CD4-positive, alpha-beta T cell (primary cell): Measurements from ENCODE around the gene CRK. TPM values are rescaled to one million over a fixed set of nuclear protein-coding genes. Genes with fewer than 3 reads are reported as not detected.

ENCODE experiments used
- ATAC-seq: fragments of 200-7000 bp; cut with Tn5 transposase; one replicate; pipeline ENCODE4 v1.10.0; 2022; ENCODE audit warnings: mild to moderate bottlenecking; ENCODE audit not compliant: poor library complexity
- CTCF ChIA-PET: fragments of 350-600 bp; sonication (Branson Sonifier 250); formaldehyde crosslinking; loops from one replicate; lab custom pipeline; 2021; ENCODE audit warnings: antibody characterized with exemption, inconsistent platforms; lab: Charles Lee
- POLR2A ChIA-PET: fragments of 350-600 bp; sonication (Branson Sonifier 250); formaldehyde crosslinking; loops from one replicate; lab custom pipeline; 2021; ENCODE audit warnings: antibody characterized with exemption, inconsistent platforms; lab: Charles Lee
- DNase-seq, 14 experiments: peaks; one replicate each; pipeline ENCODE4 v3.0.0-alpha.2; 2013 to 2020; ENCODE audit warnings: mixed read lengths in 2 of 14
- H3K27ac ChIP-seq, 2 donors: one replicate each; pipeline versions ENCODE4 v1.5.1 to v1.7.0; 2013; ENCODE audit warnings: low read length in 2 of 2, low read depth in 1 of 2, mild to moderate bottlenecking in 1 of 2
- H3K27me3 ChIP-seq, 2 experiments: 1 replicate in 1 of 2; 2 replicates in 1 of 2; pipeline versions ENCODE4 v1.6.1 to v1.7.0; 2013; ENCODE audit warnings: low read length in 2 of 2, control low read depth in 1 of 2, mild to moderate bottlenecking in 1 of 2, moderate library complexity in 1 of 2; ENCODE audit not compliant: insufficient read depth in 2 of 2, control insufficient read depth in 1 of 2
- H3K36me3 ChIP-seq: one replicate; pipeline ENCODE4 v1.6.1; 2013; ENCODE audit warnings: low read length, control low read depth; ENCODE audit not compliant: insufficient read depth
- H3K4me1 ChIP-seq: one replicate; pipeline ENCODE4 v1.6.1; 2013; ENCODE audit warnings: low read length, control low read depth; ENCODE audit not compliant: insufficient read depth
- H3K4me3 ChIP-seq: one replicate; pipeline ENCODE4 v1.5.1; 2013; ENCODE audit warnings: mild to moderate bottlenecking, low read length, moderate library complexity
- H3K9me3 ChIP-seq, 2 experiments: 1 replicate in 1 of 2; 2 replicates in 1 of 2; pipeline versions ENCODE4 v1.6.1 to v1.7.0; 2013; ENCODE audit warnings: low read length in 2 of 2, mild to moderate bottlenecking in 2 of 2, control low read depth in 1 of 2, moderate library complexity in 1 of 2; ENCODE audit not compliant: control insufficient read depth in 1 of 2, insufficient read depth in 1 of 2
- H3K27ac Mint-ChIP-seq: one replicate; pipeline ENCODE4 v1.8.0; 2020; ENCODE audit warnings: mixed read lengths
- H3K27me3 Mint-ChIP-seq: one replicate; pipeline ENCODE4 v1.8.0; 2021; ENCODE audit warnings: mixed read lengths
- H3K36me3 Mint-ChIP-seq: one replicate; pipeline ENCODE4 v1.8.0; 2021; ENCODE audit warnings: low read depth, mixed read lengths
- H3K4me1 Mint-ChIP-seq: one replicate; pipeline ENCODE4 v1.8.0; 2021; ENCODE audit warnings: low read depth, mixed read lengths
- H3K4me3 Mint-ChIP-seq: one replicate; pipeline ENCODE4 v1.8.0; 2020; ENCODE audit warnings: mild to moderate bottlenecking, mixed read lengths
- H3K9me3 Mint-ChIP-seq: one replicate; pipeline ENCODE4 v1.8.0; 2020; ENCODE audit warnings: mixed read lengths
- CTCF ChIP-seq: fragments of 200-600 bp; IDR thresholded peaks from one replicate; pipeline ENCODE4 v1.8.0; 2022; ENCODE audit warnings: antibody characterized with exemption, mild to moderate bottlenecking
- intact Hi-C, 2 experiments: fragments of 100-400 bp; cut with DNase I in 1 of 2; cut with micrococcal nuclease in 1 of 2; formaldehyde crosslinking; loops; one replicate each; pipeline versions ENCODE4 v1.15.1 to v1.9.0; 2023 to 2025; cut with DNase I, micrococcal nuclease
- total RNA-seq, 174 experiments: library from RNA in 2 of 174; stranded (reverse) in 2 of 174; gene quantifications; one replicate each; pipeline ENCODE4 v1.2.3 and lab custom pipeline; 2021 to 2026

CRK gene
- total RNA-seq, 2 experiments from 2014 or later = 13.6 to 14.5 TPM

GRCh38 chr17:1377334-1377733 is 78.7 kb downstream of the CRK start:
- no peak for TF ChIP-seq CTCF
- H3K36me3 Mint-ChIP-seq = peaks cover 50% of the 10 kb centered on the region
- peak overlapping the region; percentile 74 for H3K27ac Mint-ChIP-seq
- ChIA-PET POLR2A (interaction anchor here (1.1 to 1.7 kb wide), 6 partner anchors 12 to 139 kb away, joined by 3 to 8 read pairs (median 6); partner anchors contain the start of genes INPP5K and YWHAE), CTCF (interaction anchor here (0.6 to 1.8 kb wide), 3 partner anchors 12 to 138 kb away, joined by 3 to 12 read pairs (median 4); no protein-coding TSS in a partner anchor)
- Histone ChIP-seq H3K4me1 (peaks cover 89% of the 10 kb centered on the region), H3K9me3 (no peaks in the 10 kb centered on the region), H3K4me3 (no peak overlapping the region), H3K27me3 (no peaks in the 10 kb centered on the region), H3K36me3 (peaks cover 27% of the 10 kb centered on the region), H3K27ac (peak overlapping the region in 1 of 2 donors; percentile 35)
- DNase-seq = peak in 3 of 14 experiments; percentile 20 to 32 (median 29)
- H3K9me3 Mint-ChIP-seq = no peaks in the 10 kb centered on the region
- no peaks in the 10 kb centered on the region for H3K27me3 Mint-ChIP-seq
- peak overlapping the region; percentile 56 for H3K4me3 Mint-ChIP-seq
- peak; percentile 28 for ATAC-seq
- intact Hi-C loops = no loop called here
- H3K4me1 Mint-ChIP-seq = peaks cover 81% of the 10 kb centered on the region

- H3K4me1 ChIP-seq = peaks cover 85% of the 10 kb centered on the region
- H3K4me1 Mint-ChIP-seq = peaks cover 80% of the 10 kb centered on the region
- H3K4me3 ChIP-seq = no peak overlapping the region
- ChIA-PET CTCF (interaction anchor here (1.0 to 2.3 kb wide), 4 partner anchors 10 to 44 kb away, joined by 3 to 17 read pairs (median 8); no protein-coding TSS in a partner anchor), POLR2A (interaction anchor here (0.6 to 2.5 kb wide), 6 partner anchors 11 to 154 kb away, joined by 3 to 10 read pairs (median 5); partner anchors contain the start of gene YWHAE)
- peak overlapping the region; percentile 74 for H3K27ac Mint-ChIP-seq
- H3K4me3 Mint-ChIP-seq = peak overlapping the region; percentile 42
- DNase-seq = no peak
- peaks cover 53% of the 10 kb centered on the region for H3K36me3 Mint-ChIP-seq
- TF ChIP-seq CTCF = no peak
- ATAC-seq = no peak
- H3K27me3 ChIP-seq = no peaks in the 10 kb centered on the region
- H3K9me3 Mint-ChIP-seq = no peaks in the 10 kb centered on the region
- peak overlapping the region in 1 of 2 donors; percentile 8 for H3K27ac ChIP-seq
- no peaks in the 10 kb centered on the region for H3K9me3 ChIP-seq
- intact Hi-C loops = no loop called here
- H3K27me3 Mint-ChIP-seq = no peaks in the 10 kb centered on the region
- H3K36me3 ChIP-seq = peaks cover 28% of the 10 kb centered on the region
These were observed 80.0 kb downstream of the CRK start for GRCh38 chr17:1376061-1376460.

- H3K36me3 Mint-ChIP-seq = peaks cover 53% of the 10 kb centered on the region
- ChIA-PET CTCF (interaction anchor here (1.1 to 2.3 kb wide), 2 partner anchors 10 to 13 kb away, joined by 3 to 17 read pairs; no protein-coding TSS in a partner anchor), POLR2A (interaction anchor here (2.5 kb wide), 1 partner anchor 10 kb away, joined by 10 read pairs; no protein-coding TSS in a partner anchor)
- H3K4me3 Mint-ChIP-seq = peak overlapping the region; percentile 42
- no peaks in the 10 kb centered on the region for H3K27me3 Mint-ChIP-seq
- Histone ChIP-seq H3K4me3 (no peak overlapping the region), H3K27ac (no peak overlapping the region), H3K4me1 (peaks cover 84% of the 10 kb centered on the region), H3K36me3 (peaks cover 28% of the 10 kb centered on the region), H3K27me3 (no peaks in the 10 kb centered on the region), H3K9me3 (no peaks in the 10 kb centered on the region)
- TF ChIP-seq CTCF = no peak
- H3K27ac Mint-ChIP-seq = peak overlapping the region; percentile 74
- H3K4me1 Mint-ChIP-seq = peaks cover 78% of the 10 kb centered on the region
- peak; percentile 51 for ATAC-seq
- intact Hi-C loops = no loop called here
- no peaks in the 10 kb centered on the region for H3K9me3 Mint-ChIP-seq
- peak in 2 of 14 experiments; percentile 45 to 56 for DNase-seq
These were observed 80.4 kb downstream of the CRK start for GRCh38 chr17:1375615-1376014.
